Measurements from ENCODE around the gene ERGIC1.
"Not testable (repeated sequence)": the region's sequence is repeated elsewhere in the genome, so short reads cannot be mapped to it uniquely, and the experiment has no call there.

ERGIC1 gene, protein sequence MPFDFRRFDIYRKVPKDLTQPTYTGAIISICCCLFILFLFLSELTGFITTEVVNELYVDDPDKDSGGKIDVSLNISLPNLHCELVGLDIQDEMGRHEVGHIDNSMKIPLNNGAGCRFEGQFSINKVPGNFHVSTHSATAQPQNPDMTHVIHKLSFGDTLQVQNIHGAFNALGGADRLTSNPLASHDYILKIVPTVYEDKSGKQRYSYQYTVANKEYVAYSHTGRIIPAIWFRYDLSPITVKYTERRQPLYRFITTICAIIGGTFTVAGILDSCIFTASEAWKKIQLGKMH

DNA sequence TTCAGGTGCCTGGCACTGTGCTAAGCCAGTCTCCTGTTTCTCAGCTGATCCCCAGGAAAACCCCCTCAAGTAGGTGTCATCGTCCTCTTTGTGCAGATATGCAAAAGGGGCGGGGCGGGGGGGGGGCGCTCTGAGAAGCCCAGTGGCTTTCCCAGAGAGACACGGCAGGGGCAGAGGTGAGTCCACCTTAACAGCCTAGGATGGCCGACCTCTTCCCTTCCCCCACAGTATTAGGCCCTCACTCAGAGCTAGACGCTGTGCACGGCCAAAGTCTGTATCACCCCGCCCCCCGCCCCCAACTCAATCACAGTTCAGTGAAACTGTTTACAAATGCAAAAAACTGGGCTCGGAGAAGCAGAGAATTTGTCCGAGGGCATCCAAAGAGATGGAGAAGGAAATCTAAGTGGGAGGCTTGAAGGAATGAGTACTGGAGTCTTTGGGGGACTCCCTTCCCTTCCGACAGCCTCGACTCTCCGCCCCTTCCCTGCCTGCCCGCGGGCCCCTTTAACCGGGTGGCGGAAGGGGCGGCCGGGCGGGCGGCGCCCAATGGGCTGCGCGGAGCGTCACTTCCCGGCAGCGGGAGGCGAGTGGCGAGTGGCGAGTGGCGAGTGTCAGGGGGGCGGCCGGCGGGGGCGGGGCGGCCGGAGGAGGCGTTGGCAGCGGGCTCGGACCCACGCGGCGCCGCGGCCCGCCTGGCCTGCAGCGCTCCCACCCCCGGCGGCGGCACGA, at the start of gene ERGIC1:
Gene ERGIC1, plus strand, starts transcription at position 566 of the 729 bp plus-strand sequence. Its CDS starts 163 bp downstream, at position 729.
- peak; percentile 91 for DNase-seq

DNA sequence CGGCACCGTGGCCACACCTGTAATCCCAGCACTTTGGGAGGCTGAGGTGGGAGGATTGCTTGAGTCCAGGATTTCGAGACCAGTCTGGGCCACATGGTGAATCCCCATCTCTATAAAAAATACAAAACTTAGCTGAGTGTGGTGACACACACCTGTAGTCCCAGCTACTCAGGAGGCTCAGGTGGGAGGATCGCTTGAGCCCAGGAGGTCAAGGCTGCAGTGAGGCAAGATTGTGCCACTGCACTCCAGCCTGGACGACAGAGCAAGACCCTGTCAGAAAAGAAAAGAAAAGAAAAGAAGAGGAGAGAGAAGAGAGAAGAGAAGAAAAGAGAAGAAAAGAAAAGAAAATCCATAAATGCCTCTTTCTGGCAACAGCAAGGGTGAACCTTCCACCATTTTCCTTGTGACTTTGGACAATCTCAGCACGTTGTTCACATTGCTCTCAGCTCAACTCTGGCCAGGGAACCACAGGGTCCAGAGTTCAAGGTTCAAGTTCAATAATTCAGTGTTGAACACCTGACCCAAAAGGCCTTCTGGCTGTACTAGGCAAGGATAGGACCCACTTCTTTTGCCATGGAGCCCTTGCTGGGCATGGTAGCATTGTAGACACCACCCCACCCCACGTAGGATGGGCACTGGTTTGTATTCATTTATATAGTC, 48.5 kb upstream of the ERGIC1 start:
- DNase-seq = no peak

DNA sequence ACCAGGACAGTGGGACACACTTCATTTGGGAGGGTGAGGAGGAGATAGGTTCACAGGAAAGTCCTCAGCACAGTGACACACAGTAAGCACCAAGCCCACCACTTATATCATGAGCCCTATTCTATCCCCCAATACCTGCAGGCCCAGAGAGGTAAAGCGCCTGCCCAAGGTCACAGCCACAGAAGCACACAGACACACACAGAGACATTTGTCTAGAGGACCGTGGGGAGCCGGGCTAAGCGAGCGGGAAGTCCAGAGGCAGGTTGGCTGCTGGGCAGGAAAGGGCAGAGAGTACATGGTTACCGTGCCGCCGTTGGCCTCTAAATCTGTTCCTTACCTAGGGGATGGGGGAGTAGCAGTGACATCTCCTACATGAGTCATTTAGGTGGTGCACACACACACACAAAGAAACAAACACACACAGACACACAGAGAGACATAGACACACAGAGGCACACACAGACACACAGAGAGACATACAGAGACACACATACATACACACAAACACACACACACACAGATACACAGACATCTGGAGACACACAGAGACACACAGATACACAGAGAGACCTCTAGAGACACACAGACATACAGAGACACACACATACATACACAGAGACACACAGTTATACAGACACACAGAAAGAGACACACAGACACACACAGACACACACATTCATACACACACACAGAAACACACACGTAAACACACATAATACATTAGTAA, 47.2 kb upstream of the ERGIC1 start:
- no peak for DNase-seq

DNA sequence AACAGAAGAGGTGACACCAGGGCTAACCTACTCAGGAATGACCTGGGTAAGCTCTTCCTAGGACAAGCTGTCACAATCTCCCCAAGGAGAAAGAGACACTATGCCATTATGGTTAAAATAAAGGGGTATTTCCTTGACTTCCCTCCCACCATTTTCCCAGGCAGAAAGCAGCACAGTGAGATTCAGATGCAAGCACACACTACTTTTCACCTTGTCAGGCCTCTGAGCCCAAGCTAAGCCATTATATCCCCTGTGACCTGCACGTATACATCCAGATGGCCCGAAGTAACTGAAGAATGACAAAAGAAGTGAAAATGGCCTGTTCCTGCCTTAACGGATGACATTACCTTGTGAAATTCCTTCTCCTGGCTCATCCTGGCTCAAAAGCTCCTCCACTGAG, 46.5 kb upstream of the ERGIC1 start:
- not testable (repeated sequence) for DNase-seq

DNA sequence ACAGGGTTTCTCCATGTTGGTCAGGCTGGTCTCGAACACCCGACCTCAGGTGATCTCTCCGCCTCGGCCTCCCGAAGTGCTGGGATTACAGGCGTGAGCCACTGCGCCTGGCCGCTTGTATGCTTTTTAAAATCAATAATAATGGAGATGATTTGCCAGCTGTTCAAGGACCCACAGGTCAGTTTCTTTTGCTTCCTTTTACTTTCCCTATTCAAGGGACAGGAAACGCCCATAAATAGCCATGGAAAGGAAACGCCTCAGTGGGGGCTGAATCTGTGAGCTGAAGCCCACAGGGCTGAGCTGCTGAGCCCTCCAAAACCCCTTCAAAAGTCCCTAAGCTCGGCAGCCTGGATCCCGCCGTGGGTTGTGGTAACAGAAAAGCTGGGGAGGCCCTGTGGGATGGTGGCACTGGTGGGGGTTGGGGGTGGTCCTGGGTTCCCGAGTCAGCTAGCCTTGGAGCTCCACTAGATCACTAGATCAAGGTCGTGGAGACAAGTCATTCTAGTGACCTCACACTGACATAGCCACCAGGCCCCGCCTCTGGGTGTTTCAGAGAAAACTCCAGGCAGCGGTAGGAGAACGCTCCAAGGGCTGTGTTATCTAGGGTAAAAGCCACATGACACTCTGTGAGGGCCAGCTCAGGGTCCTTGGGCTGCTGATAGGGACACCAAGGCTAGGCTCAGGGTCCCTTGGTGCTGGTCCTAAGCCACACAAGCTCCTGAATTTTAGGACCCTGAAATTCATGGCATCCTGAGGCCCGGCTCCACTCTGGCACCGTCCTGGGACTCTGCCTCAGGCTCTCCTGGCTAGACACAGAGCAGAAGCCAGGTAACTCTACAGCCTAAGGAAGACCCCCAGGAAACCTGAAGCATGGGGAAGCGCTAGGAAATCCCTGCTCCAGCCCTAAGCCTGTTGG, 45.0 kb upstream of the ERGIC1 start:
- DNase-seq = no peak

DNA sequence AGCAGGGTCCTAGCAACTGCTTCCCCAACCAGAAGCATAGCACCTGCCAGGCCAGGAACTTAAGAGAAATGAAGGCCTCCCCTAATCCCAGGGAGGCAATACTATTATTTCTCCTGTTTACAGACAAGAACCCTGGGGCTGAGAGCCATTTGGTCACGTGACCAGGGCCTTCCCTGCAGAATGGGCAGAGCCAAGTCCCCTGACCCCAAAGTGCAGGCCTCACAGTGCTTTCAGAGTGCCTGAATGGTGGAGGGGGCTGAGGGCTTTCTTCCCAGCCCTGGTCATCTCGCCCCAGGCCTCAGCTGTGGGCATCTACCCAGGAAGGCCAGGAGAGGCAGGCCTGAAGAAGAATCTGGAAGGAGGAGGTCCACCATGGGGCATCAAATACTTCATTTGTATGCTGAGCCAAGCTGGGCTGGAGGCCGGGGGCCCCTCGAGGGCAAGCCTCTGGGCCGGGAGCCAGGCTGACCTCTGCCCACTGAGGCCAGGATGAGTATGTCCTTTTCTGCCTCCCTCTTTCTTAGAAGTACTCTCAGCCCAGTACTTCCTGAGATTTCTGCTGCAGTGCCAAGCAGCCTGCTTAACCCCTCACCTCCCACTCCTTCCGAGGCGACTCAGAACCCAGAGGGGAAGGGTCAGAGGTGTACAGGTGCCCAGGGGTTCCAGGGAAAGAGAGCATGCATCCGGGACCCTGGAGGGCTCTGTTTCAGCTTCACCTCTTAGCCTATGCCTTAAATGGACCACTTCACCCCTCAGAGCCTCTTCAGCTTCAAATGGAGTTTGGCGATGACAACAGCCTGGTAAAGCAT, 44.2 kb upstream of the ERGIC1 start:
- DNase-seq = no peak

DNA sequence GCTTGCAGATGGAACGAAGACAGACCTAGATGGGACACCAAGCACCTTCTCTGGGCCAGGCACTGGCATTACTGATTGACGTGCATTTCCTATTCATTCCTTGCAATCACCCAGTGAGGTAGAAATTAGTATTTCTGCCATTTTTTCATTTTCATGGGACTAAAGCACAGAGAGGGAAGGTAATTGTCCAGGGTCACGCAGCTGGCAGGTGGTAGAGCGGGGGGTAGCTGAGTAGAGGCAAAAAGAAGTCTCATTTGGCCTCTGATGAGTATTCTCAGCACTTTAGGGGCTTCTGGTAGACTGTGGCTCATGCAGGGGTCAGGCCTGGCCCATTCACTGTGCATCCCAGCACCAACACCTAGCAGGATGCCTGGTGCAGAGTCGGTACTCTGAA, 43.6 kb upstream of the ERGIC1 start:
- no peak for DNase-seq

DNA sequence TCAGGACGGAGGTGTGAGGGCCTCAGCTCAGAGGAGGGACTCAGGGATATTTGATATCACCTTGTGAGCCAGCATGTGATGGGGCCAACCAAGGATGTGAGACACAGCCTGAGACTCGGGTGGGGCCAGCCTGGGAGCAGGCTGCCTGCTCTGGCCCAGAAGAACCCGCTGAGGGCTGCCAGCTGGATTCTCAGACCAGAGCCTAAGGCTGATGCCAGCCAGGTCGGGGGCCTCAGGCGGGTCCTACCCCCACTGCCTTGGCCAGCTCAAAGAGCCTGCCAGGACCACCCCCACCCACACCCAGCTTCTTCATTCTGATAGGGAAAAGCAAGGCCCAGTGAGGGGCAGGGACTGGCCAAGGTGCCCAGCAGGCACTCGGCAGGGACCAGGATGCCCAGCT, 42.8 kb upstream of the ERGIC1 start:
- DNase-seq = no peak

DNA sequence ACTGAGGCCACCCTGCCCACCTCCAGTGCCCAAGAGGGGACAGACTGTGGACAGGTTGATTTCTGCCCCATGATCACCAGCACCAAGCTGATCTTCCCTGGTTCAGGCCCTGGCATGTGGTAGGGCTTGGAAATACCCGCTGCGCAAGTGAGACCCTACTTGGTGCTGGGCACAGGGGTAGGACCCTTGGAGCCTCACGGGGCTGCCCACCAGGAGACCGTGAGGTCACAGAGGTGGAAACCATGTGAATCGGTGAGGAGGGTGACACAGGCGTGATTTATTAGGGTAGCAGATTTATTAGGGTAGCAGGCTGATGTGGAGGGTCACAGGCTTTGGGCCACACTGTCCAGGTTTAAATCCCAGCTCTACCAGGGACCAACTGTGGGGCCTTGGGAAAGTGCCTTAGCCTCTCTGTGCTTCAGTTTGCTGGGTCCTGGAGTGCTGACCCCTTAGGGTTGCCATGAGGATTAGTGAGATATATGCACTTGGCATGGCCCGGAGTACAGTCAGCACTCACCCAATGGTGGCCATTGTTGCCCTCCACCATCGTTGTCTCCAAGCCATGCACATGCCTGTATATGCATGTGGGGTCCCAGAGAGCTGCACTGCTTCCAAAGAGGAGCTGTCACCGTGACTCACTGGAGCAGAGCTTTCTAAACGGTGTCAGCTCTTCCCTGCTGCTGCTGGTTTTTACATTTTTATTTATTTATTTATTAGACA, 42.2 kb upstream of the ERGIC1 start:
- no peak for DNase-seq

DNA sequence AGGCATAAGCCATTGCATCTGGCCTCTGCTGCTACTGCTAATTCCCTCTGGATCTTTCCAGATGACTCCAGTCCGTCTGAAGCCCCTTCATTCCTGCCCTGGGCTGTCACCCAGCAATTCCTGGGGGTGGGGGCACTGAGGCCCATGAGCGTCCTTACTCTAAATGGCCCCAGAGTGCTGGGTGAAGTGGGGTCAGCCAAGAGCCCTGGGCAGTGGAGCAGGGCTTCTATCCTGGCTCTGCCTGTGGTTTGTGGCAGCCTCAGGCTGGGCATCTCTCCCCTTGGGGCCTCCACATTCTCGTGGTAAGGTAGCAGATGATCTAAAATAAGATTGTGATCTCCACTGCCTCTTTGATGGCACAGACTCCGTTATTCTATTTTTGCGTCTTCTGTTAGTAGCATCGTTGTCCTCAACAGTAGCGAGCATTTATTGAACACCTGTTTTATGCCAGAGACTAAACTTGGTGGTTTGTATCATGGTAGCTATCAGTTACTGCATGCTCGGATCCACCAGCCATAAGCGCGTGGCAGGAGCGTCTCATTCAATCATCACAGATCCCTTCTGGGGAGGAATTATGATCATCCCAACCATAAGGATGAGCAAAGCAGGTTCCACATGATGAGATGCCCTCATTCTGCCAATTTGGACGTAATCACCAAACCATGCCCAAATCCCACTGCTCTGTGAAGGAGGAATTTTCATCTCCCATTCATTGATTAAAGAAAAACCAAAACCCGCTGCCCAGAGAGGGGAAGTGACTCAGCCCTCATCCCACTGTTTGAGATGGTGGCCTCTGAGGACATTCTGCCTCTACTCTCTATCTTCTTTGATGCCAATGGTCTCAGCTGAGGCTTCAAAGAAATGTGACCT, 41.1 kb upstream of the ERGIC1 start:
- DNase-seq = no peak

DNA sequence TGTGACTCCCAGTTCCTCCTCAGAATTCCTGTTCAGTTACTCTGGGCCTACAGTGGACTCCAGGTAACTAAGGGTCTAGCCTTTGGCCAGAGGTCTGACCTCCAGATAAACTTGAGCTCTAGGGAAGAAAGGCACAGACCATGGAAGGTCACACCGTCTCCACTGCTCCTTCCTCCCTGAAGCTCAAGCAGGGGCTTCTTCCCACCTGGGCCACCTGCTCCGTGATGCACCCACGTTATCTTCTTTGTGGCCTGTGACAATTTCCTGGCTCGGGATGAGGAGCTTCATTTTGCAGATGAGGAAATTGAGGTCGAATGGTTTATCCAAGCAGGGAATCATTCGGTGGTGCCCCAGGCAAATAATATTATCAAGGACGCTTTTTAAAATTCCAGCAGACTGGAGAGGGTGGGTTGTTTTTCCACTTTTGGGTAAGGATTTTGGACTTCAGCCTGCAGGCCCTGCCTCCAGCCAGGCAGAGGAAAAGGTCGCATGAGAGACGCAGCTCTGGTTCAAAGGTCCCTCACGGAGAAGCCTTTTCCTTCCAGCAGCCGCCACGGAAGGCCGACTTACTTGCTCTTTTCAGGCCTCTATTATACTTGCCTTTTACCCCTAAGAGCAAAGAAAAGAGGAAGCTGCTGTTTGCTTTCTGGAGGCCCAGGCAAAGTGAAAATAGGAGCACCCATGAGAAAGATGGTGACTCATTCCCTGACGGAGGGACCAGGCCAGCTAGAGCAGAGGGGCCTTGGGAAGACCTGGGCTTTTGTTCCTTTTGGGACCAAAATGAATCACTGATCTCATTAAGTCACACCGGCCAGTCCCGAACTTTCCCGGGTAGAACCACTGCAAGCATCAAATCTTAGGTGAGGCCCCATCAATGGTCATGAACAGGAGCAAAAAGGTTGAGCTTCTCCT, 40.2 kb upstream of the ERGIC1 start:
- DNase-seq = no peak

DNA sequence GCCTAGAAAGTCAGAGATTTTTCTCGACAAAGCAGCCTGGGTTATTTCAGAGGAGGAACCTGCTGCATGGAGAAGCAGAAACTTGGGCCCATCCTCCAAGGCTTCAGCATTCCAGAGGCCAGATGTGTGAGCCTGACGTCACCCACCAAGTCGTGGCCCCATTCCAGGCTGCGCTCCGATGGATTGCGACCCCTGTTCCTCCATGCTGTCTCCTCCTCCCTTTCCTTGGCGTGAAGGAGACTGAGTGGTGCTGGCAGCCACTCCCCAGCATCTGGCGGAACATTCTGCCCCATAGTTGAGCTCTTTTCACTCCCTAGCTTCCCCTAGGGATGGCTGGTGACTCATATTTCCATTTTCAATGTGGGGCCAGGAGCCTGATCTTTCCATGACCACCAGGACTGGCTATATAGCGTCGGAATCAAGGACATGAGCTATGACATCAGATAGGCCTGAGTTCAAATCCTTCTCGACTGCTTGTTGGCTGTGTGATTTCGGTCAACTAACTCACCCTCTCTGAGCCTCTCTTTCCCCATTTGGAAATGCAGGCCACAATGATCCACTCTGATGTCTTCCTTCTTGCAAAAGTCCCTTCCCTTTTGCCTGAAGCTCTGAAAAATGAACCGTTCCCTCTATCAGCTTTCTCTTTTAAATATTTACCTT, 38.6 kb upstream of the ERGIC1 start:
- peak; percentile 86 for DNase-seq

DNA sequence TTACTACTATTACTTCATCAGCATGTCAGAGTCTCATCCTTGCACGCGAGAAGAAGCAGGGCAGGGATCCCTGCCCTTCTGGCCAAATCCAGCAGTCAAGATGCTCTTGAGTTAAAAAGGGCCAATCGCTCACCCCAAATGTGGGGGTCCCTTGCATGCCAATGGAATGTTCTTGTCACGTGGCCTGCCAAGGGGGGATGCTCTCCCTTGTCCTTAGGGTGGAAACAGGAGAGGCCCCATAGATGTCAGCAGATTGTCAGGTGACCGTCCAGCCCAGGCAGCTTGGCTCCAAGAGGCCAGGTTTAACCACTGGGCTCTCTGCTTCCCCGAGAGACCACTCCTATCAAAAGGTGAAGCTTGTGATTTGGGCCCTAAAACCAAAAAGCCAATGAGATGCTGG, 37.7 kb upstream of the ERGIC1 start:
- no peak for DNase-seq

DNA sequence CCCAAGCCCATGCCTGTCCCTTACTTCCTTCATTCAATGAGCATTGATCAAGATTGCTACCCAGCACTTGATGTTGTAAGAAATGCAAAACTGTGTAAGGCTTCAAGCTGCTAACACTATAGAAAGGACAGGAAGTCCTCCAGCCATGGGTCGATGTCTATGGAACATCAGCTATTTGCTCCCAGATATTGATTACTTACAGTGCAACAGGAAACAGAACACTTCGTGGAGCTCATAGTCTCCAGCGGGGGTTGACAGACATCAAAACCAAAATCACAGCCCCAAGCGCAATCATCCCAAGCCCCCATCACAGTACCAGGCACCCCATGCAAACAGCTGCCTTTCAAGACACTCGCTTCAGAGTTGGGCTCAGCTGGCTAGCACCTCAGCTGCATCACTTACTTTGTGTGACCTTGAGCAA, 36.3 kb upstream of the ERGIC1 start:
- no peak for DNase-seq

DNA sequence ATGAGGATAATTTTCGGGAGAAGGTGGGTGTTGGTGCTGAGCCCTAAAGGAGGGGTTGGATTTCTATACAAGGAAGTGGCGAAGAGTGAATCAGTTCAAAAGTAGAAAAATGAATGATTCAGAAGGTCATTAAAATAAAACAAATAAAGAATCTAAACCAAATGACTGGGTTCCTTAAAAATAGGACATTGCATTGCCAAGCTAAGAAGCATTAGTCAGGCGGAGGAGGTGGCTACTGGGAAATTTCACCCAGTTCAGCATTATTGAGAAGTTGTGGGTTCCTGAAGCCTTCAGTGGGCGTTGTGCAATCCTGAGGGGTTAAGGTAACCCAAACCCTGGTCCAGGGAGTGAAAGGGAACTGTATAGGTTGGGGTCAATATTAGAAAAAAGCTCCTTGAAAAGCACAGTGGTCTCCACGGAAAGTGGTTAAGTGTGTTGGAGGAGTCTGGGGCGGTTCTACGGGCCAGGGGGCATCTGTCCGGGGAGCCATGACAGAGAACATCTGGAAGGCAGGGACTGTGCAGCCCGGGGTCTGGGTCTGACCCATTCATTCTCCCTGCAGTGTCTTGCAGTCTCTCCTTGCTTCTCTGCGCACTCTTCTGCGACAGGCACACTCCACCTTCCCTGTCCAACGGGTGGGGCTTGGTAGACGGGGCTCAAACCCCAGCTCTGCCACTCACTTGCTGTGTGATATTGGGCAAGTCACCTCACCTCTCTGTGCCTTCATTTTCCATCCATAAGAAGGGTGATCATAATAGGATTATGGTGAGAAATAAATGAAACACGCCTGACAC, 35.4 kb upstream of the ERGIC1 start:
- no peak for DNase-seq

DNA sequence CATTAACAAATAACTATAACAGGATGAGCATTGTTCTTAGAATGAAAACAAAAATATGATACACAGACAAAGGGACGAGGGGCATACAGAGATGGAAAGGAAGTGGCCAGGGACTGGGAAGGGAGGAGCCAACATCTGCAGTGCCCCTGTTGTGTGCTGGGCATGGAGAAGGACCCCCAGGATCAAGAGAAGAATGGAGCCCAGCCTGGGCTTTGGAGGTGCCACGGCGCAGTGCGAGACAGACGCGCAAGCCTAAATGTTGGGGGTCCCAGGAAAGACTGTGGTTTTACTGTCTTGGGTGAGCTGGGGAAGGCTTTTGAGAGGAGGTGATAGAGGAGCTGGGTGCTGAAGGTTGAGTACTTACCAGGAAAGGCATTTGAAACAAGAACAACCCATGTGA, 34.6 kb upstream of the ERGIC1 start:
- DNase-seq = no peak

DNA sequence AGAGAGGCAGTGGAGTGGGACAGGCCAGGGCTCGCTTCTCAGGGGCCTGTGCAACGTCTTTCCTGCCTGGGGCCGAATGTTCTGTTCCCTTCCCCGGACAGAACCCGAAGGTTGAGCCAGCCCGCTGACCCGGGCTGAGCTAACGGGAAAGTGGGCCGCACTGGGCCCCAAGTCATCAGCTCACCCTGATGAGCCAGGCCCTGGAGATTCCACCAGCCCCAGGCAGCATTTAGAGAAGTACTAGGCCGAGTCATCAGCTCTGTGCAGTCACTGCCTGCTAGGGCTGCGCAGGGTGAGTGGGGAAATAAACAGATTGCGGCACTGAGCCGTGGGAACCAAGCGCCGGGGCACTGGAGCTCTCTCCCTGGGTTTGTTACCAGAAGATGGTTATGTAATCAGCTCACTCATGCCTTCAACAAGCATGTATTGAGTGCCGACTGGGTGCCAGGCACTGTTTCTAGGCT, 33.9 kb upstream of the ERGIC1 start:
- DNase-seq = no peak
